Measurements from ENCODE around the gene HTT. TPM values are rescaled to one million over a fixed set of nuclear protein-coding genes. Genes with fewer than 3 reads are reported as not detected.
A peak's percentile ranks its signal among the peaks of the same experiment; 100 is the strongest.

HTT gene
- total and polyA plus RNA-seq, 2 of the 13 experiments (the other 11 are each of a cell fraction or from before 2014, with no cell fraction given), result 17.5 to 19.5 TPM

- no peak for TF ChIP-seq MAFF (IDR thresholded peaks at IDR 0.05; ENCODE audit: low read depth, low read length)
- no peak for TF ChIP-seq MAF1 (CRISPR knock-in tag; IDR thresholded peaks at IDR 0.05; ENCODE audit: borderline replicate concordance)
- no peak for TF ChIP-seq SRY (CRISPR knock-in tag; IDR thresholded peaks at IDR 0.05)
- no peak for TF ChIP-seq MED13 (CRISPR knock-in tag; IDR thresholded peaks at IDR 0.05)
- no peak for TF ChIP-seq GLMP (CRISPR knock-in tag; IDR thresholded peaks at IDR 0.05; ENCODE audit: borderline replicate concordance)
- no peak for TF ChIP-seq PRDM10 (CRISPR knock-in tag; IDR thresholded peaks at IDR 0.05; ENCODE audit: low read depth)
- TF ChIP-seq ZEB1 (IDR thresholded peaks at IDR 0.05; ENCODE audit: insufficient replicate concordance, low read depth), result no peak
- TF ChIP-seq ZBTB4 (CRISPR knock-in tag; IDR thresholded peaks at IDR 0.05; ENCODE audit: borderline replicate concordance), result peak; percentile 19; the same call in 1 of the 2 replicates
- TF ChIP-seq ZBTB43 (CRISPR knock-in tag; conservative IDR thresholded peaks at IDR 0.05), result no peak
- no peak for TF ChIP-seq HOXA7 (CRISPR knock-in tag; IDR thresholded peaks at IDR 0.05)
- no peak for TF ChIP-seq ZNF652 (CRISPR knock-in tag; IDR thresholded peaks at IDR 0.05; ENCODE audit: borderline replicate concordance, low read depth)
- no peak for TF ChIP-seq LBX2 (CRISPR knock-in tag; IDR thresholded peaks at IDR 0.05; ENCODE audit: borderline replicate concordance)
- no peak for TF ChIP-seq ZNF615 (CRISPR knock-in tag; IDR thresholded peaks at IDR 0.05; ENCODE audit: borderline replicate concordance)
- 0 out of 2 replicates have a peak, but pooled peaks have one; percentile 45 for TF ChIP-seq RNF2 (conservative IDR thresholded peaks at IDR 0.05; ENCODE audit: low read depth)
- peak; percentile 25; the same call in 1 of the 2 replicates for TF ChIP-seq MXD1 (CRISPR knock-in tag; IDR thresholded peaks at IDR 0.05)
- TF ChIP-seq RFXANK (CRISPR knock-in tag; IDR thresholded peaks at IDR 0.05), result no peak
- no peak for TF ChIP-seq STAT5B (CRISPR knock-in tag; IDR thresholded peaks at IDR 0.05)
These were observed 212.1 kb downstream of the HTT start (continued) for GRCh38 chr4:3286335-3287175.

All from HepG2 (cell line).